Nephron (organoid): Measurements from ENCODE around the gene XPO6.
A peak's percentile ranks its signal among the peaks of the same experiment; 100 is the strongest.
"Not testable (repeated sequence)": the region's sequence is repeated elsewhere in the genome, so short reads cannot be mapped to it uniquely, and the experiment has no call there.

Experiments used
- H3K27ac Mint-ChIP-seq, 3 experiments: 2 replicates each; pipeline ENCODE4 v1.8.0; 2020; ENCODE audit warnings: mixed read lengths in 3 of 3, mild to moderate bottlenecking in 2 of 3, moderate library complexity in 1 of 3
- H3K27me3 Mint-ChIP-seq: 2 replicates; pipeline ENCODE4 v1.8.0; 2021; ENCODE audit warnings: low read depth, mild to moderate bottlenecking, moderate library complexity, mixed read lengths
- H3K36me3 Mint-ChIP-seq: 2 replicates; pipeline ENCODE4 v1.8.0; 2020; ENCODE audit warnings: low read depth, mixed read lengths
- H3K4me1 Mint-ChIP-seq: 2 replicates; pipeline ENCODE4 v1.8.0; 2020; ENCODE audit warnings: mixed read lengths
- H3K4me3 Mint-ChIP-seq, 3 experiments: 2 replicates each; pipeline ENCODE4 v1.8.0; 2020; ENCODE audit warnings: mild to moderate bottlenecking in 3 of 3, mixed read lengths in 3 of 3, moderate library complexity in 2 of 3
- H3K9me3 Mint-ChIP-seq: 2 replicates; pipeline ENCODE4 v1.8.0; 2020; ENCODE audit warnings: mixed read lengths
- TF ChIP-seq, protein P1 (sequence below), 3 experiments: fragments of 200-600 bp; sonication (generic); IDR thresholded peaks; one replicate each; pipeline ENCODE4 v1.5.0; 2021; ENCODE audit warnings: antibody characterized with exemption in 3 of 3; ENCODE audit not compliant: unreplicated experiment in 3 of 3

The XPO6 gene

GRCh38 chr16:28120754-28121153, 91.0 kb downstream of the XPO6 start:
- H3K4me1 Mint-ChIP-seq, result no peaks in the 10 kb centered on the region
- TF ChIP-seq, protein P1, sequence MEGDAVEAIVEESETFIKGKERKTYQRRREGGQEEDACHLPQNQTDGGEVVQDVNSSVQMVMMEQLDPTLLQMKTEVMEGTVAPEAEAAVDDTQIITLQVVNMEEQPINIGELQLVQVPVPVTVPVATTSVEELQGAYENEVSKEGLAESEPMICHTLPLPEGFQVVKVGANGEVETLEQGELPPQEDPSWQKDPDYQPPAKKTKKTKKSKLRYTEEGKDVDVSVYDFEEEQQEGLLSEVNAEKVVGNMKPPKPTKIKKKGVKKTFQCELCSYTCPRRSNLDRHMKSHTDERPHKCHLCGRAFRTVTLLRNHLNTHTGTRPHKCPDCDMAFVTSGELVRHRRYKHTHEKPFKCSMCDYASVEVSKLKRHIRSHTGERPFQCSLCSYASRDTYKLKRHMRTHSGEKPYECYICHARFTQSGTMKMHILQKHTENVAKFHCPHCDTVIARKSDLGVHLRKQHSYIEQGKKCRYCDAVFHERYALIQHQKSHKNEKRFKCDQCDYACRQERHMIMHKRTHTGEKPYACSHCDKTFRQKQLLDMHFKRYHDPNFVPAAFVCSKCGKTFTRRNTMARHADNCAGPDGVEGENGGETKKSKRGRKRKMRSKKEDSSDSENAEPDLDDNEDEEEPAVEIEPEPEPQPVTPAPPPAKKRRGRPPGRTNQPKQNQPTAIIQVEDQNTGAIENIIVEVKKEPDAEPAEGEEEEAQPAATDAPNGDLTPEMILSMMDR (IDR thresholded peaks at IDR 0.05; ENCODE audit: unreplicated experiment in 3 of 3), result no peak
- peaks cover 52% of the 10 kb centered on the region for H3K36me3 Mint-ChIP-seq
- H3K9me3 Mint-ChIP-seq, result no peaks in the 10 kb centered on the region
- no peak overlapping the region for H3K27ac Mint-ChIP-seq
- H3K4me3 Mint-ChIP-seq, result no peak overlapping the region
- H3K27me3 Mint-ChIP-seq, result no peaks in the 10 kb centered on the region

DNA sequence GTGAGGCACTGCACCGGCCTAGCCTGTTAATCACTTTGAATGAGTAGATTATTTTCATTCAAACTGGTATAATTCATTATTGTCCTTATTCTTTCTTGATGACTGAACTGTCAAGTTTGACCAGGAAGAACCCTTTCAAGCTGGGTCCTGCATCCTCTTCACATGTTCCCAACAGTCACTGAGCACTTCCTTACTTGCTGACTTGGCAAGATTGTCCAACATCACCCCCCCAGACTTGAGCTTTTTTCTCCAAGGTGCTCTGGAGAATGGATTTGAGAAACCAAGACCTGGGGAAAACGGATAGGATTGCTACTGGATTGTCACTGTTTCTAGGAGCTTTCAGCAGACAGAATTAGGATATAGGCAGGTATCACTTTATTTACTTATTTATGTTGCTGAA, 93.1 kb downstream of the XPO6 start:
- H3K36me3 Mint-ChIP-seq, result peaks cover 50% of the 10 kb centered on the region

GRCh38 chr16:28117168-28117565, 94.6 kb downstream of the XPO6 start:
- no peaks in the 10 kb centered on the region for H3K27me3 Mint-ChIP-seq
- TF ChIP-seq, protein P1 (IDR thresholded peaks at IDR 0.05; ENCODE audit: unreplicated experiment in 3 of 3), result no peak
- peaks cover 56% of the 10 kb centered on the region for H3K36me3 Mint-ChIP-seq
- no peak overlapping the region for H3K27ac Mint-ChIP-seq
- no peaks in the 10 kb centered on the region for H3K4me1 Mint-ChIP-seq
- H3K4me3 Mint-ChIP-seq, result no peak overlapping the region
- H3K9me3 Mint-ChIP-seq, result no peaks in the 10 kb centered on the region

More for the DNA sequence above, 93.1 kb downstream of the XPO6 start:
- TF ChIP-seq, protein P1 (IDR thresholded peaks at IDR 0.05; ENCODE audit: unreplicated experiment in 3 of 3), result no peak
- Mint-ChIP-seq H3K27ac (no peak overlapping the region), H3K27me3 (no peaks in the 10 kb centered on the region), H3K9me3 (no peaks in the 10 kb centered on the region), H3K4me3 (no peak overlapping the region), H3K4me1 (no peaks in the 10 kb centered on the region)

DNA sequence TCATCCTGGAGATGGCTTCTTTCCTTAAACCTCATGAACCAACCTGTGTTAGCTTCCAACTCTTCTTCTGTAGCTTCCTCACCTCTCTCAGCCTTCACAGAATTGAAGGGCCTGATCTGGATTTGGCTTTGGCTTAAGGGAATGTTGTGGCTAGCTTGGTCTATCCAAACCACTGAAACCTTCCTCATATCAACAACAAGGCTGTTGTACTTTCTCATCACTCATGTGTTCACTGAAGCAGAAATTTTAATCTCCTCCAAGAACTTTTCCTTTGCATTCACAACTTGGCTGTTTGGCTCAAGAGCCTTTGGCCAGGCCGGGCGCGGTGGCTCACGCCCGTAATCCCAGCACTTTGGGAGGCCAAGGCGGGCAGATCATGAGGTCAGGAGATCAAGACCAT, 95.9 kb downstream of the XPO6 start:
- H3K9me3 Mint-ChIP-seq, H3K4me3 Mint-ChIP-seq, H3K4me1 Mint-ChIP-seq, H3K27me3 Mint-ChIP-seq: not testable (repeated sequence)
- H3K27ac Mint-ChIP-seq, result peak overlapping the region in 1 of 3 experiments; percentile 33
- peaks cover 50% of the 10 kb centered on the region for H3K36me3 Mint-ChIP-seq

DNA sequence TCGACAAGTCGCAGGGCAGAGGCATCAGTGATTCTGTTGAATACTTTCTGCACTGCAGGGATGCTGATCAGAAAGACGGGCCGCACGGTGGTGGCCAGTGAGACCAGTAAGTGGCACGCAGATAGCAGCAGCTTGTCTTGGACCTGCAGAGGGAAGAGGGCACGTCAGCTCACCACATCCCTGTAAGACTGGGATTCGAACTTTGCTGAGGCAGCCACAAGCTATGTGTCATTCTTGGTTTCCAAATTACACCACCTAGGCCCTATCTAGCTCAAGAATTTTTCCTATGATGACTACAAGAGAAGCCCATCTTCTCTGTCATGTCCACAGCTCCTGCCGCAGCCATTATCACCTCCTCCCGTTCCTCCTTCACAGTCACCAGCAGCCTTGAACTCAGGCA, 98.9 kb downstream of the XPO6 start:
- no peaks in the 10 kb centered on the region for H3K4me1 Mint-ChIP-seq
- H3K4me3 Mint-ChIP-seq, result no peak overlapping the region
- peaks cover 52% of the 10 kb centered on the region for H3K36me3 Mint-ChIP-seq
- no peak overlapping the region for H3K27ac Mint-ChIP-seq
- H3K27me3 Mint-ChIP-seq, result no peaks in the 10 kb centered on the region
- TF ChIP-seq, protein P1 (IDR thresholded peaks at IDR 0.05; ENCODE audit: unreplicated experiment in 3 of 3), result no peak
- no peaks in the 10 kb centered on the region for H3K9me3 Mint-ChIP-seq

DNA sequence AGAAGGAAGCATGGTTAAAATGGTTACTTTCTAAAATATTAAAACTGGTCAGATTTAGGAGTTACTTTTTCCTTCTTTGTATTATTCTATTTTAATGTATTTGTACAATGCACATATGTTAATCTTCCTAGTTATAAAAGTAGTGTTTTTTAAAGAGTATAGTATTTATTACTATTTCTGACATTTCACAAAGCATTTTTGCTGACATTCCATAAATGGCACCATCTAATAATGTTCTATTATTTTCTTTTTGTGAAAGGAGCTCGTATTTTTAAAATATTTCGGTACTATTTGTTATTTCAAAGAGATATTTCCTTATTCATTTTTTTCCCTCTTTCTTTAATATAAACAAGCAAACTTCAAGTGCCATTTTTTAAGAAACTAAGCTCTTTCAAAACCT, 100.8 kb downstream of the XPO6 start:
- Mint-ChIP-seq H3K9me3 (no peaks in the 10 kb centered on the region), H3K36me3 (peaks cover 52% of the 10 kb centered on the region)
- TF ChIP-seq, protein P1 (IDR thresholded peaks at IDR 0.05; ENCODE audit: unreplicated experiment in 3 of 3), result no peak

More for the DNA sequence above, 100.8 kb downstream of the XPO6 start:
- Mint-ChIP-seq H3K4me3 (no peak overlapping the region), H3K27ac (no peak overlapping the region), H3K27me3 (no peaks in the 10 kb centered on the region), H3K4me1 (no peaks in the 10 kb centered on the region)
